Right renal cortex interstitium (tissue), 3 donors: ENCODE results near the gene MCM9. TPM values are rescaled to one million over a fixed set of nuclear protein-coding genes. Genes with fewer than 3 reads are reported as not detected.
A peak's percentile ranks its signal among the peaks of the same experiment; 100 is the strongest.

ENCODE experiments used
- DNase-seq, 3 donors: peaks; one replicate each; pipeline ENCODE4 v3.0.0-alpha.2; 2013; ENCODE audit warnings: low read depth in 3 of 3, low spot score in 2 of 3
- polyA plus RNA-seq, 3 donors: library from polyadenylated mRNA; unstranded; fragments of 120-200 nt; gene quantifications; one replicate each; pipeline ENCODE4 v1.2.1, GENCODE V29; 2013; ENCODE audit not compliant: insufficient read length in 3 of 3

Gene MCM9
- 10 to 100 TPM; 23.6 to 26.8 (median 24.2) TPM for polyA plus RNA-seq

GRCh38 chr6:118934461-118935330 is at the start of gene MCM9:
Gene MCM9, minus strand, starts transcription at chr6:118935159. Its CDS starts 3,436 bp downstream, at chr6:118931723.
- DNase-seq = peak; percentile 45 to 74 (median 71)

- no peak for DNase-seq
These were observed 49.4 kb upstream of the MCM9 start for GRCh38 chr6:118984342-118984741.

GRCh38 chr6:118982575-118982911 is 47.6 kb upstream of the MCM9 start:
- DNase-seq = no peak

GRCh38 chr6:118981884-118982574 is 47.1 kb upstream of the MCM9 start:
- DNase-seq = no peak

GRCh38 chr6:118980063-118980462 is 45.1 kb upstream of the MCM9 start:
- no peak for DNase-seq

GRCh38 chr6:118974790-118975189 is 39.8 kb upstream of the MCM9 start:
- no peak for DNase-seq

GRCh38 chr6:118971682-118972081 is 36.7 kb upstream of the MCM9 start:
- no peak for DNase-seq

- DNase-seq = no peak
These were observed 35.9 kb upstream of the MCM9 start for GRCh38 chr6:118970866-118971265.

- peak in 2 of 3 donors; percentile 7 to 13 for DNase-seq
These were observed 33.5 kb upstream of the MCM9 start for GRCh38 chr6:118968416-118968815.

- DNase-seq = no peak
These were observed 32.3 kb upstream of the MCM9 start for GRCh38 chr6:118967239-118967638.

- DNase-seq = no peak
These were observed 30.9 kb upstream of the MCM9 start for GRCh38 chr6:118965843-118966370.

- no peak for DNase-seq
These were observed 30.4 kb upstream of the MCM9 start for GRCh38 chr6:118965371-118965770.

GRCh38 chr6:118963003-118963402 is 28.0 kb upstream of the MCM9 start:
- DNase-seq = no peak

GRCh38 chr6:118959903-118960302 is 24.9 kb upstream of the MCM9 start:
- no peak for DNase-seq

GRCh38 chr6:118953391-118953790 is 18.4 kb upstream of the MCM9 start:
- DNase-seq = no peak

GRCh38 chr6:118952683-118953082 is 17.7 kb upstream of the MCM9 start:
- no peak for DNase-seq

- DNase-seq = no peak
These were observed 10.3 kb upstream of the MCM9 start for GRCh38 chr6:118945217-118945616.

GRCh38 chr6:118940770-118941169 is 5.8 kb upstream of the MCM9 start:
- no peak for DNase-seq

GRCh38 chr6:118939683-118940082 is 4.7 kb upstream of the MCM9 start:
- no peak for DNase-seq

- DNase-seq = no peak
These were observed 1.2 kb upstream of the MCM9 start for GRCh38 chr6:118935978-118936703.

- peak in 2 of 3 donors; percentile 7 to 20 for DNase-seq
These were observed 341 bp upstream of the MCM9 start for GRCh38 chr6:118935331-118935668.
